A549 (cell line): ENCODE data around the gene IGF2BP3. TPM values are rescaled to one million over a fixed set of nuclear protein-coding genes. Genes with fewer than 3 reads are reported as not detected.

Source experiments
- ATAC-seq, 2 experiments: fragments of 200-7000 bp in 1 of 2; fragments of >200 bp in 1 of 2; cut with Nextera tagmentation in 1 of 2; cut with Tn5 transposase in 1 of 2; 3 replicates each; pipeline versions ENCODE4 v1.8.0 to v1.9.1; 2018 to 2020; ENCODE audit warnings: mild to moderate bottlenecking in 1 of 2, moderate library complexity in 1 of 2
- CTCF ChIA-PET: fragments of 300-600 bp; sonication (Branson Sonifier 250); formaldehyde crosslinking; extraction: SDS; loops from one replicate; lab custom pipeline; 2021; ENCODE audit warnings: antibody characterized with exemption, inconsistent platforms; lab: Yijun Ruan, JAX
- POLR2A ChIA-PET: fragments of 350-600 bp; formaldehyde crosslinking; extraction: SDS; loops from one replicate; lab custom pipeline; 2021; ENCODE audit warnings: antibody characterized with exemption, inconsistent platforms; lab: Yijun Ruan, JAX
- DNase-seq, 2 experiments: peaks; one replicate each; pipeline versions ENCODE4 v3.0.0 to v3.0.0-alpha.2; 2011 to 2016; ENCODE audit warnings: low read depth in 1 of 2, low spot score in 1 of 2
- FAIRE-seq: peaks from 2 replicates; lab custom pipeline; 2011; peaks lifted over from hg19 to GRCh38; lab: Jason Lieb, UNC
- H3K27ac ChIP-seq, 2 experiments: fragments of >200 bp; sonication (Bioruptor Twin); formaldehyde crosslinking; 3 replicates each; pipeline ENCODE4 v1.5.1; 2016 to 2017
- H3K4me1 ChIP-seq: fragments of >200 bp; sonication (Bioruptor Twin); formaldehyde crosslinking; 3 replicates; pipeline ENCODE4 v1.6.1; 2016
- H3K4me2 ChIP-seq: fragments of >200 bp; sonication (Bioruptor Twin); formaldehyde crosslinking; 3 replicates; pipeline ENCODE4 v1.6.1; 2016
- H3K4me3 ChIP-seq: fragments of >200 bp; sonication (Bioruptor Twin); formaldehyde crosslinking; 3 replicates; pipeline ENCODE4 v1.5.1; 2016
- H3K9me3 ChIP-seq: fragments of >200 bp; sonication (Bioruptor Twin); formaldehyde crosslinking; 3 replicates; pipeline ENCODE4 v1.6.1; 2016
- ATOH8 ChIP-seq: fragments of 250-450 bp; sonication (Bioruptor Pico); IDR thresholded peaks from 2 replicates; pipeline ENCODE4 v1.5.0; 2020; ENCODE audit warnings: low read depth, mild to moderate bottlenecking, moderate library complexity
- BCL3 ChIP-seq: fragments of >200 bp; sonication (Bioruptor Twin); formaldehyde crosslinking; IDR thresholded peaks from 3 replicates; pipeline ENCODE4 v1.6.1; 2016
- BHLHE40 ChIP-seq: IDR thresholded peaks from 2 replicates; pipeline ENCODE4 v1.6.1; 2012; ENCODE audit warnings: low read depth, low read length, inconsistent platforms
- CBX2 ChIP-seq: fragments of 200-600 bp; sonication (generic); IDR thresholded peaks from 2 replicates; pipeline ENCODE4 v1.6.1; 2016; ENCODE audit warnings: low read depth, mild to moderate bottlenecking, borderline replicate concordance
- CBX8 ChIP-seq: fragments of 200-600 bp; sonication (generic); IDR thresholded peaks from 2 replicates; pipeline ENCODE4 v1.6.1; 2016
- CEBPB ChIP-seq, 2 experiments: fragments of >200 bp in 1 of 2; sonication (Bioruptor Twin) in 1 of 2; formaldehyde crosslinking in 1 of 2; IDR thresholded peaks; 2 replicates each; pipeline ENCODE4 v1.6.1; 2012 to 2016
- EP300 ChIP-seq, 2 experiments: fragments of >200 bp; sonication (Bioruptor Twin); formaldehyde crosslinking; IDR thresholded peaks; 2 replicates in 1 of 2; 3 replicates in 1 of 2; pipeline ENCODE4 v1.6.1; 2016 to 2017
- HDAC2 ChIP-seq: fragments of 200-600 bp; sonication (generic); IDR thresholded peaks from 2 replicates; pipeline ENCODE4 v1.6.1; 2016
- HEYL ChIP-seq: fragments of 250-450 bp; sonication (Bioruptor Pico); IDR thresholded peaks from 2 replicates; pipeline ENCODE4 v1.8.0; 2021; ENCODE audit warnings: mild to moderate bottlenecking, moderate library complexity
- HOXB13 ChIP-seq: fragments of 250-450 bp; sonication (Bioruptor Pico); IDR thresholded peaks from 2 replicates; pipeline ENCODE4 v1.5.0; 2020; ENCODE audit warnings: low read depth, mild to moderate bottlenecking, moderate library complexity
- MAFK ChIP-seq: fragments of 450-650 bp; IDR thresholded peaks from 2 replicates; pipeline ENCODE4 v1.6.1; 2014; ENCODE audit not compliant: partially characterized antibody
- MAX ChIP-seq: IDR thresholded peaks from 2 replicates; pipeline ENCODE4 v1.6.1; 2012
- MYC ChIP-seq: IDR thresholded peaks from 2 replicates; pipeline ENCODE4 v1.6.1; 2012; ENCODE audit warnings: mild to moderate bottlenecking, inconsistent platforms, low read length, improper control_type of control experiment, borderline replicate concordance
- NFE2L2 ChIP-seq: fragments of 150-350 bp; conservative IDR thresholded peaks from 2 replicates; pipeline ENCODE4 v1.6.1; 2014; ENCODE audit warnings: low read length
- NPAS2 ChIP-seq: fragments of 250-450 bp; sonication (Bioruptor Pico); IDR thresholded peaks from 2 replicates; pipeline ENCODE4 v1.8.0; 2022; ENCODE audit warnings: mild to moderate bottlenecking, moderate library complexity, borderline replicate concordance
- NR3C1 ChIP-seq: fragments of >200 bp; sonication (Bioruptor Twin); formaldehyde crosslinking; IDR thresholded peaks from 3 replicates; pipeline ENCODE4 v1.6.1; 2017
- PBX3 ChIP-seq: IDR thresholded peaks from 2 replicates; pipeline ENCODE4 v1.6.1; 2012
- PHF8 ChIP-seq: fragments of 200-600 bp; sonication (generic); IDR thresholded peaks from 2 replicates; pipeline ENCODE4 v1.6.1; 2016; ENCODE audit warnings: low read depth, mild to moderate bottlenecking, antibody characterized with exemption, moderate library complexity, borderline replicate concordance
- REST ChIP-seq: fragments of 200-600 bp; sonication (generic); IDR thresholded peaks from 2 replicates; pipeline ENCODE4 v1.6.1; 2016; ENCODE audit warnings: antibody characterized with exemption, mild to moderate bottlenecking, moderate library complexity
- SREBF2 ChIP-seq: fragments of 450-650 bp; IDR thresholded peaks from 2 replicates; pipeline ENCODE4 v1.6.1; 2014; ENCODE audit warnings: mild to moderate bottlenecking, moderate library complexity
- TP53 ChIP-seq: fragments of 250-450 bp; sonication (Bioruptor Pico); IDR thresholded peaks from 2 replicates; pipeline ENCODE4 v1.5.0; 2021; ENCODE audit warnings: mild to moderate bottlenecking, moderate library complexity
- ZC3H11A ChIP-seq: fragments of 450-650 bp; IDR thresholded peaks from 2 replicates; pipeline ENCODE4 v1.6.1; 2014; ENCODE audit warnings: antibody characterized with exemption, mild to moderate bottlenecking
- WGBS: methylation state at CpG from one replicate; pipeline ENCODE4 v1.1.6; 2017; ENCODE audit errors: missing lambda C conversion rate; 5-methylcytosine and 5-hydroxymethylcytosine counted together
- polyA plus RNA-seq, 4 experiments: library from polyadenylated mRNA; depleted of rRNA in 3 of 4; stranded (reverse); fragments of >200 nt; fragmentation: RNase III in 1 of 4; extraction: RNeasy Plus Mini Kit Qiagen cat#74134 plus additional on column Dnase treatment in 1 of 4; gene quantifications; 2 replicates in 3 of 4; 3 replicates in 1 of 4; pipeline ENCODE4 v1.2.3, GENCODE V29; 2011 to 2017

Gene IGF2BP3
- polyA plus RNA-seq, 2 of the 4 experiments (the other 2 are of a cell fraction) = 26.7 to 62.0 TPM

- H3K4me1 ChIP-seq = peaks cover 42% of the 10 kb centered on the region
- CTCF ChIA-PET = interaction anchor here (0.7 to 4.1 kb wide), 10 partner anchors 8 to 159 kb away, joined by 3 to 24 read pairs (median 10); no protein-coding TSS in a partner anchor
- H3K27ac ChIP-seq = peak overlapping the region; percentile 64 to 78; a peak in 5 of 6 replicates
- peak in 1 of 2 experiments; percentile 20 for DNase-seq
- no peak for ATAC-seq
- H3K9me3 ChIP-seq = no peaks in the 10 kb centered on the region
- H3K4me3 ChIP-seq = no peak overlapping the region
- WGBS = 65% methylated on average over 7 of the region's 7 CpGs
- H3K4me2 ChIP-seq = peak overlapping the region; percentile 59; the same call in 2 of the 3 replicates
- POLR2A ChIA-PET = no interaction called here
- peak; percentile 46 for FAIRE-seq
- no peak for TF ChIP-seq PHF8
- TF ChIP-seq CBX2 = no peak
- no peak for TF ChIP-seq NFE2L2
- no peak for TF ChIP-seq MAX
- TF ChIP-seq NPAS2 (CRISPR knock-in tag) = no peak
- no peak for TF ChIP-seq CBX8
- TF ChIP-seq CEBPB (IDR thresholded peaks at IDR 0.05) = no peak
- no peak for TF ChIP-seq HOXB13 (CRISPR knock-in tag)
- no peak for TF ChIP-seq REST
- TF ChIP-seq EP300 (IDR thresholded peaks at IDR 0.05) = no peak
- no peak for TF ChIP-seq ATOH8 (CRISPR knock-in tag)
- no peak for TF ChIP-seq SREBF2
- no peak for TF ChIP-seq HEYL (CRISPR knock-in tag)
- no peak for TF ChIP-seq MAFK
- TF ChIP-seq TP53 = no peak
- TF ChIP-seq BCL3 = no peak
- no peak for TF ChIP-seq MYC
- no peak for TF ChIP-seq NR3C1
These were observed 38.5 kb downstream of the IGF2BP3 start for GRCh38 chr7:23431702-23432199.

GRCh38 chr7:23430893-23431259 is 39.4 kb downstream of the IGF2BP3 start:
- peak in 1 of 2 experiments; percentile 20; a peak in 2 of 6 replicates for ATAC-seq
- H3K9me3 ChIP-seq = no peaks in the 10 kb centered on the region
- DNase-seq = no peak
- H3K4me3 ChIP-seq = no peak overlapping the region
- ChIA-PET CTCF (interaction anchor here (0.7 to 4.3 kb wide), 43 partner anchors 9 to 278 kb away, joined by 3 to 33 read pairs (median 6); no protein-coding TSS in a partner anchor), POLR2A (no interaction called here)
- peak; percentile 39 for FAIRE-seq
- 77% methylated on average over 4 of the region's 4 CpGs for WGBS
- H3K4me2 ChIP-seq = peak overlapping the region; percentile 59
- 0 out of 2 replicates have a peak, but pooled peaks have one; percentile 3 for TF ChIP-seq MAX
- no peak for TF ChIP-seq HOXB13 (CRISPR knock-in tag)
- TF ChIP-seq HDAC2 = no peak
- no peak for TF ChIP-seq ZC3H11A
- TF ChIP-seq BHLHE40 = no peak
- no peak for TF ChIP-seq PBX3
- no peak for TF ChIP-seq CBX8
- H3K4me1 ChIP-seq = peaks cover 45% of the 10 kb centered on the region
- peak overlapping the region; percentile 64 to 78 for H3K27ac ChIP-seq
